ENCODE data around the gene TRMT10C.

GRCh38 chr3:101521211-101521701 lies 40.4 kb upstream of the TRMT10C start:
- TF ChIP-seq POLR2A (IDR thresholded peaks at IDR 0.05; ENCODE audit: low read depth) (no peak), CTCF (IDR thresholded peaks at IDR 0.05) (no peak)

Measured in esophagus muscularis mucosa (tissue), 3 donors.